Measurements from ENCODE around the gene COL28A1.
"Not testable (repeated sequence)": the region's sequence is repeated elsewhere in the genome, so short reads cannot be mapped to it uniquely, and the experiment has no call there.

COL28A1 gene

GRCh38 chr7:7464991-7465765, 70.5 kb downstream of the COL28A1 start:
- DNase-seq (ENCODE audit: low spot score): not testable (repeated sequence)

- no peak for DNase-seq (ENCODE audit: low spot score)
Measured at GRCh38 chr7:7454000-7454399, 81.7 kb downstream of the COL28A1 start.

DNA sequence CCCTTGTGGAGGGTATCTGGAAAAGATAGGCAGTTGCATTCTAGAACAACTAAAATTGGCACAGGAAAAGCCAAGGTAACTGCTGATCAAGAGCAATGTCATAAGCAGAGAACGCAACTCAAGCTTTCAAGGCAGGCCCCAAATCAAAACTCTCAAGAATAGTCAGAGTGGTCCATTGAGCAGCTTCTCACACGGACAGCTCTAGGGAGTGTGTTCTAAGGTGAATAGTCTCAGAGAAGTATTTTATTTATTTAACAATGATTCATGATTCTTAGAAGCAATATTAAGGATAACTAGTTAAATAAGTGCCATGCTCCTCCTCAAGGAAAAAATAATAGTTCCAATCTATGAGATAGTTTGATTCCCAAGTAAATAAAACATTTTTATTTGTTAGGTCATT, 83.0 kb downstream of the COL28A1 start:
- no peak for DNase-seq (ENCODE audit: low spot score)

- DNase-seq (ENCODE audit: low spot score): no peak
Measured at GRCh38 chr7:7452119-7452518, 83.6 kb downstream of the COL28A1 start.

GRCh38 chr7:7449055-7449454, 86.6 kb downstream of the COL28A1 start:
- DNase-seq (ENCODE audit: low spot score): no peak

DNA sequence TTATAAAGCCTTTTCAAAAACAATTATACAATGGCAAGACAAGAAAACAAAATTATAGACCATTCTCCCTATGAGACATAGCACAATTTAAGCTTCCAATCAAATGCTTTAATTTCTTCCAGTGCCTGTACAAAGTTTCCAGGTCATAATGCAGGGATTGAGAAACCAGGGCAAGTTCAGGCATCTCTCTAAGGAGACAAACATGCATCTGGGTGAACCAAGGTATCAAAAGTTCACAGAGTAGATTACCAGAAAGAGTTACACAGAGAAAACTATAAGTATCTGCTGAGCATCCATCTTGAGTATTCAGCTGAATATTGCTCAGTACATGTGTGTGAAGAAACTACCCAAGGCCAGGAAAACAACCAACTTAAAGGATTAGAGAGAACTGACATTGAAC, 89.1 kb downstream of the COL28A1 start:
- DNase-seq (ENCODE audit: low spot score): no peak

GRCh38 chr7:7443806-7444350, 91.8 kb downstream of the COL28A1 start:
- no peak for DNase-seq (ENCODE audit: low spot score)

DNA sequence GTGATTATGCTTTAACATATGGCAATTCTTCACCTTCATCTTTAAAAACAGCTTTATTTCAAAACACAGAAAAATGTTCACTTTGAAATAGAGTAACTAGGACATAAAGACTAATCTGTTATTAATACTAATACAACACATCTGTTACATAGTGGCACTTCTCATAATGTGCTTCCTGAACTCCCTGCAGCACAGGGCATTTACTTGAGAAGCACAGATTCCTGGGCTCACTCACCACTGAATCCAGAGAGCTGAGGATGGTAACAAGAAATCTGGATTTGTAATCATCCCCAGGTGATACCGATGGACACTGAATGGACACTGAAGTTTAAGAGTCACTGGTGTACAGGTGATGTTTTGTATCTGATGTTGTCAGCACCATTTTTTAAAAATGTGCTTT, 96.1 kb downstream of the COL28A1 start:
- no peak for DNase-seq (ENCODE audit: low spot score)

DNA sequence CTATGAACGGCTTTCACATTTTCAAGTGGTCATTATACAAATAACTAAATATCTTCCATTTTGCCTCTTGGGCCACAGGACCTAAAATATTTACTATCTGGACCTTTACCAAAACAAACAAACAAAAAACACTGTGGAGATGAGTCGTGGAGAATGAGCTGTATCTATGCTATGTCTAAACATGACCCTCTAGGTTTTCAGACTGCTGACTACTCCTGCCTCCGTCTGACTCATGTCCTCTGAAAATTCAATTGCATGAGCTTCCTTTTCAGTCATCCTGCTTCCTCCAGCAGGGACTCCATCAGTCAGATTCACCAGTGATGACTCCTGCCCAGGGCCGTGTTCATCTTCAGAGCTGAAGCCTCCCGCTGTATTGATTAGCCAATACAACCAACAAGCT, 96.8 kb downstream of the COL28A1 start:
- no peak for DNase-seq (ENCODE audit: low spot score)

DNA sequence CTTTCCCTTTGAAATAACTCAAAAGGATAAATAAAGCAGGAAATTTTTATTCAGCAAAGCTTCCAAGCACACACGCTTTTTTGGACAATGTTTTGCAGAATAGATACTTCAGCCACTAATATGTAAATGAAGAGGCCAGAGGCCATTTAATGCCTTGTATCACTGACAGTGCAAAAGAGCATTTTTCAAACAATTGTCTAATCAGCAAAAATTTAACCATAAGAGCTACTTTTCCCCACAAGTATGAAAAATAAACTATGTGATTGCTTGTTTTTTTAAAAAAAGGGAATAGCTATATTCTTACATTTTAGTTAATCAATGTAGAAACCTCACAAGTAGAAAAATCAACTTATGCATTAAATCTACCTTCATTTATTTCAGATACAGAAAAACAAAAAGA, 99.7 kb downstream of the COL28A1 start:
- no peak for DNase-seq (ENCODE audit: low spot score)

GRCh38 chr7:7434329-7434728, 101.3 kb downstream of the COL28A1 start:
- DNase-seq (ENCODE audit: low spot score): no peak

GRCh38 chr7:7433811-7434210, 101.9 kb downstream of the COL28A1 start:
- DNase-seq (ENCODE audit: low spot score): no peak

DNA sequence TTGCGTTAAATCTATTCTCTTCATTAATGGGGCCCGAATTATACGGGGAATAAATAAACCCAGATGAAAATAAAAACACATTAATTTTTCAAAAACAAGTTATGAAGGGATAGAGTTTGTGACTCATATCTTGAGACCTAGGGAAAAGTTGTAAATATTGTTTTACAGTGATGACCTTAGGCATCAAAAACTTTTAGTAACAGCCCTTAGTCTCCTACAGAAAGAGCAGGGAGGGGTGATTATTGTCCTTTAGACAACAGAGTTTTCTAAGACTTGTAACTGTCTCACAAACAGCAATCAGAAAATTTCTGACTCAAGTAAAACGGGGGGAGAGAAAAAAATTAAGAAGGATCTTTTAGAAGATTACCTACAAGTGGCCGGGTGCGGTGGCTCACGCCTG, 102.7 kb downstream of the COL28A1 start:
- no peak for DNase-seq (ENCODE audit: low spot score)

DNA sequence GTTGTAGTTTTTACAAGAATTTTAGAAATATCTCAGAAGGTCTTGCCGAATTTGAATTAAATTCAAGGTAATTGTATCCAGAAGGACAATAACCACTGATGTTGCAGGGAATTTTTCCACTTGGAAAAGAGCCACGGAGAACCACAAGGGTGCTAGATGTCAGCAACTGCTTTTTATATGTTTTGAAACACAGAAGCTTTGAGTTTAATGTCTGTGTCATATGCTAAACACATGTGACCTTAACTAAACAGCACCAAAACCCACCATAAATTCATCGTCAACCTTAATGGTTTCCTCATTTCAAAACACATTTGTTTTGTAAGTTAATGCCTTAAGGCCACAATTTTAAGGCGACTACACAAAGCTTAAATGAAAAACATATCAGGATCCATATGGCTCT, 106.9 kb downstream of the COL28A1 start:
- no peak for DNase-seq (ENCODE audit: low spot score)

DNA sequence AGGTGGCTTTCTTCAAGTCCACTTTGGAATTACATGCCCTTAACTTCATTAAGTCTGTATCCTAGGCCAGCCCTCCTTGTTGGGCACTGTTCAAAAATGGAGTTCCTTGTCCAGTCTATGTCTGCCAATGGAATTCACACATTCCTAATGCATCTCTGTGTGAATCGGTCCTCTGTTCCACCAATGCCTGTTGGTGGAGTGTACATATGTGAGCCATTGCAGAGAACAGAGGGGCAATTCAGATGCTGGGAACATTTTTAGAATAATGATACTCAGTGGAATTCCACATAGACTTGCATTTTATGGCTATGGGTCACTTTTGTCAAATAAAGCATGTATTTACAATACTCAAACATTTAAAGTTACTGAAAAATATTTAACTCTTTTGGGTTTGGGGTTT, 108.3 kb downstream of the COL28A1 start:
- DNase-seq (ENCODE audit: low spot score): no peak

DNA sequence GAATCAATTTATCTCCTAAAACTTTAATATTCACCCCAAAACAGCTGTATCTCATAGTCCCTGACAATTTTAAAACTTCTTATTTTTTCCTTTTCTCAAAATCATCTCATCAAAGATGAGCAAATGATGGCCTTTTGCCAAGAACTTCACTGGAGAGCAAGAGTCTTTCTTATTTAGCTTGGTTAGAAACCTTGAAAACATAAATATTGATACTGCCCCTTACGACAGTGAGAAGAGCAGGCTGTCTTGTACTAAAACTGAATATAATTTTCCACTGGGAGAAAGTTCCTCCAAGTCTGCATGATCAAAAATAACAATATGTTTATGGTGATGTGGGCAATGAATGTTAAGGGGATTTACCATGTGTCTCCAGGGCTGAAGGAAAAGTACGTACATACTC, 109.0 kb downstream of the COL28A1 start:
- no peak for DNase-seq (ENCODE audit: low spot score)

DNA sequence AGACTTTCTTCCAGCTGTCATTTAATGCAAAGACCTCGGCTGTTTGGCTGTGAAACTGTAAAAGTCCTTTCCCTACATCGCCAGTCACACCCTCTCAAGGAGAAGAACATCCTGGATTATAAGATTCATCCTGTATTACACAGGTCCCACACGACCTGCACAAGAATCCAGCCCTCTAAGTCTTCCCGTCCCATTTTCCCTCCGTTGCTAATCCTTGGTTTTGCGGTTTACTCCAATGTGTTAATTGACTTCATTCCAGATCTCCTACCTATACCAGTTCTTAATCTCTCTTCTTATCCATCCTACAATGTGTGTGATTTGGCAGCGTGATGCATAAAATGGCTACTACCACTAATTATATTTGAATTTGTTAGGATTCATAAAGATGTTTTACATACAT, 110.4 kb downstream of the COL28A1 start:
- no peak for DNase-seq (ENCODE audit: low spot score)

GRCh38 chr7:7424151-7424873, 111.4 kb downstream of the COL28A1 start:
- peak; percentile 62 for DNase-seq (ENCODE audit: low spot score)

DNA sequence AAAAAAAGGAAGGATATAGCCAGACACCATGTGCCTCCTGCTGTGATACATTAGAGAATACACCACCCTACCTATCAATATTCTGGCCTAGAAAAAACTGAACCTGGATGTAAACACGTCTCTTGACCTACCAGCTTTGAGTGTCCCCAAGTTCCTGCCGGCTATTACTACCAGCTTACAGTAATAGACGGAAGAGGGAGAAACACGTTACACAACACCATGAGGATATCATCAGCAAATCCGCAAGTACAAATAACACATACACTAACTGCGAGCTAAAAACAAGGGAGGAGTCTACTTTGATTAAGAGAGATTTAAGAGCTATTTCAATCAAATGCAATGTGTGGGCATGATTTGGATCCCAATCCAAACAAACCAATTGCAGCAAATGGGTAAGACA, 113.0 kb downstream of the COL28A1 start:
- no peak for DNase-seq (ENCODE audit: low spot score)

DNA sequence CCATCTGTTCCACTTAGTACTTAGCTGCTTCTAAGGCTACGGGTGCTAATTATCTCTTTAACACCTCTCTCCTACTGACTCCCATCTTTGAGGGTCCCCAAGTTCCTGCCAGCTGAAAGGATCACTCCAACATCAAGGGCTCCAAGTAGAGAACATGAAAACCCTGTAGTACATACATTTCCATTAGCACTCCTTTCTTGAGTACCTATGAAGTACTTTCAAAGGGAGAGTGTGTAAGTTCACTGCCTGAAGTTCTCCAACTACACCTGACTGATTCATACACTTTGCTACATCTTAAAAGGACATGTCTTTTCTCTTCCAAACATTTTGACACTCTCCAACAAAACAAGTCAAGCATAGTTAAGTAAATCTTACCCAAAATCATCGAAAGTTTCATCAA, 113.8 kb downstream of the COL28A1 start:
- DNase-seq (ENCODE audit: low spot score): no peak

DNA sequence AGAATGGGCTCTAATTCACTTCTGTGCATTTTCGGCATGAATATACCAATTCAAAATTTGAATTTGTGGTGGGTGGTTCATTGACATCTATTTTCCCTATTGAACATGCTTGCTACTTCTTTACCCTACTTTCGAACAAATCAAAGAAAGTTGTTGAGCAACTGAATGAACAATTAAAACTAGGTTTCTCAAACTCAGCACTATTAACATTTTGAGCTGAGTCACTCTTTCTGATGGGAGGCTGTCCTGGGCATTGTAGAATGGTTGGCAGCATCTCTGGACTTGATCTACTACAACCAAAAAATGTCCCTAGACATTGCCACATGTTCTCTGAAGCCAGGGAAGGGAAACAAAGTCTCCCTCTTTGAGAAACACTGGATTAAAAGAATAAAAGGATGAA, 116.7 kb downstream of the COL28A1 start:
- DNase-seq (ENCODE audit: low spot score): no peak

DNA sequence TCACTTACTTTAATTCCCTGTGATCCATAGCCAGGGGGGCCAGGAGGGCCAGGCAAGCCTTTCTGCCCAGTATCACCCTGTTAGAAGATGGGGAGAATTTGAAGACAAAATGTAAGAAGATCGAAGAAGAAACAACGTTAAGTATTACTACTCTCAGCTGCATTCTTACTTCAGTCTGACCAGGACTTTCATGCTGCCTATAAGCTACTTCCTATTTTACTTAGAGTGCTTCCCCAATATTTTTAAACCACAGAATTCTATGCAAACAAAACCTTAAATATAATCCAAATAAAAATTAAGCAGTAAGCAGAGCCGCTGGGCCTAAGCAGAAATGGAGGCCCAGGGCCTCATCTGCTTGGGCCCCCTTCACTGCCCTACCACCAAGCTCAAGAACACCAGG, 117.8 kb downstream of the COL28A1 start:
- no peak for DNase-seq (ENCODE audit: low spot score)

- DNase-seq (ENCODE audit: low spot score): no peak
Measured at GRCh38 chr7:7417414-7417813, 118.3 kb downstream of the COL28A1 start.
